ENCODE measurements around the gene LZIC.
"Not testable (repeated sequence)": the region's sequence is repeated elsewhere in the genome, so short reads cannot be mapped to it uniquely, and the experiment has no call there.

The LZIC gene

DNA sequence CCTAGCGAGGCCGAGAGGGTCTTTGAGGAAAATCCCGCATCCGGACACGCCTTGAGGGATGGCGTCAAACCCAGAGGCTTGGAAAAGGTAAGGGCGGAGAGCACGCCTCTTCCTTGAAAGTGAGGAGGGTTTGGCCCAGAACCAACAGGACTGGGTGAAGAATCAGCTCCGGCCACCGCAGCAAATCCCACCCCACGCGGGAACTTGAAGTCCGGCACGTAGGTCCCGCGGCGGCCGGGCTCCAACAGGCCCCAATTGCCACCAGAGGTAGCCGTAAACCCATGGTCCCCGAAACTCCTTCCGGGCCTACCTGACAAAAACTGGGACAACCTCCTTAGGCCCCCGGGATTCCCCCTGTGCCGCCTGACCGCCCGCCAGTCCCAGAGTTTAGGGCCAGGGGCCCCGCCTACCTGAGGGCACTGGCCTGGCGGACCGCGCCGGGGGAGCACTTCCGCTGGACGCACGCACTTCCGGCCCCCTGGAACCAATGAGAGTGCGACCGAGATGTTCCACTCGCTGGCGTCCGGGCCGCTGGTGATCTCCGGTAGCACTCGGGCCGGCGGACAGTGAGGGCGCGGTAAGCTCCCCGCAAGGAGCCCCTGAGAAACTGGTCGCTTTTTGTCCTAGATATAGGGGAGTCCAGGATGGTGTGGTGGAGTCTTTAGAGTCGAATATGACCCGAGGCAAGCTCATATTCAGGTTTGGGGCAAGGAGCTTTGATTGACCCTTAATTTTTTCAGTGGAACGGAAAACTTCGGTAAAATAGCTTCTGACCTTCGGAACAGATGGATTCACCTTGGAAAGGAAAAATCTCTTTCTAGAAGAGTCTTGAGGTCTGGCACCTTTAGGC is at the start of gene LZIC, which contains the start of gene NMNAT1:
Gene LZIC, minus strand, starts transcription at position 453 of the 850 bp plus-strand sequence. CDS start 6,772 bp downstream, outside the sequence.
Gene NMNAT1, plus strand, starts transcription at position 537 of the 850 bp plus-strand sequence. CDS start 28,599 bp downstream, outside the sequence.
- peak; percentile 87 to 90 for DNase-seq

DNA sequence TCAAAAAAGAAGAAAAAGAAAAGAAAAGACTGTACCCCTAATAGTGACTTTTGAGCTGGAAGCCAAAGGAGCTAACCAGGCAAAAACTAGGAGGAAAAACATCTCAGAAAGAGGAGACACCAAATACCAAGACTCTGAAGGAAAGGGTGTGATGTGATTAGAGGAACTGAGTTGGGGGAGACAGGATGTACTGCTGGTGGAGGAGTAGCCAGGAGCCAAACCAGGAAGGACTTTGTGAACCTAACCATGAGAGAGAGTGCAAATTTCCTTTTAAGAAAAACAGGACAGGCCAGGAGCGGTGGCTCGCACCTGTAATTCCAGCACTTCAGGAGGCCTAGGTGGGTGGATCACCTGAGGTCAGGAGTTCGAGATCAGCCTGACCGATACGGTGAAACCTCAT is 49.7 kb upstream of the LZIC start:
- peak in 1 of 2 experiments; percentile 12 for DNase-seq

DNA sequence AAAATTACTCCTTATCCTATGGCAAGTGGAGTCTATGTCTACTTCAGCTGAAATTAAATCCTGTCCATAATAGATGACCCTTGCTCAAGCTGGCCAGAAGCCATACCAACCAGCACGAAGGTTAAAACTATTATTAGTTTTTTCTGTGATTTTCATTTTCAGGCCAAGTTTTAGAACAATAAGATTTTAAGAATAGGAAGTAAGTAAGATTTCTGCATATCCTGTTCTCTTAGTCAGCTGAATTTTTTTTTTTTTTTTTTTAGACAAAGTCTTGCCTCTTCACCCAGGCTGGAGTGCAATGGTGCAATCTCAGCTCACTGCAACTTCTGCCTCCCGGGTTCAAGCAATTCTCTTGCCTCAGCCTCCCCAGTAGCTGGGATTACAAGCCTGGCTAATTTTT is 47.8 kb upstream of the LZIC start:
- peak; percentile 2 to 11 for DNase-seq

DNA sequence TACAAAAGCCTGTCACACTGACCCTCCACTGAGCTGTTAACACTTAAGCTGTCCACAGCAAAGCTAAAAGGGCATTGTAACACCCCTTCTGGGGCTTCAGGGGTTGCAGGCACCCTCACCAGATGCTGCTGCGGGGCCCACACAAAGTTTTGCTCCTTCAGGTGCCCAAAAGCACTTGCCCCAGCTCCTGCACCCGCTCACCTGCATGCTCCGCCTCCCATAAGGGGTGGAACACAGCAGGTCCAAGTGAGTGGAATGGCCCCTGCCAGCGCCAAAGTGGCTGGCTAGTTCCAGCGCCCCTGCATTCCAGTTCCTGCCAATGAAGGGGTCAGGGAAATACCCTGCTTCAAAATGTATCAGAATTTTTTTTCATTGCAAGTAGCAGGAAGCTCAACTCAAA is 46.6 kb upstream of the LZIC start:
- DNase-seq: no peak

DNA sequence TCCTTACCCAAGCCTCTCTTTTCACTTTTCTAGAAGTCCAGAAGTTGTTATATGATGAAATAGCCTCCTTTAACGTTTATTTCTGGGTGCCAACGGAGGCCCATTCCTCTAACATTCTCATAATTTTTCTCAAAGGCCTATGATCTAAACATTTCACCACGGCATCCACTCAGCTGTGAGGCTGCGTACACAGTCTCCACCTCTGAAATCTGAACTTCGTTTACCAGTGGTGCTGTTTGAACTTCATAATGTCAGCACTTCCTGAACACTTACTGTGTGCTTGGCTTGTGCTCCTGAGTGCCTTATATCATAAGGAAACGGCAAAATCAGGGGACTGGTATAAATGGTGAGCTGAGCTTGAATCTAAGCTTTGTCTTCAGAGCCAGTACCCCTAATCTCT is 41.8 kb upstream of the LZIC start:
- no peak for DNase-seq

DNA sequence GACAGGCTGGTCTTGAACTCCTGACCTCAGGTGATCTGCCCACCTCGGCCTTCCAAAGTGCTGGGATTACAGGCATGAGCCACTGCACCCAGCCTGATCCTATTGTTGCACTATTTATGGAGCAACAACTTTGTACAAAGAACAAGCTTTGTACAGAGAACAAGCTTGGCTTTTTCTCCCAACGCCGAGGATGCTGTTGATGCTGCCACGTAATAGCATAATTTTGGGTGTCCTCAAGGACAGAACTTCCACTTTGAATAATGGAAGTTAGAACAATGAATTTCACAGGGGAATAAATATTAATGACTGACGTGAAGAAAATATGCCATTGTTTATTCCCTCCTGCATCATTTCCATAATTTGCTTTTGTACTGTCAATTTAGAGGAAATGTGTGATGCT is 41.1 kb upstream of the LZIC start:
- no peak for DNase-seq

DNA sequence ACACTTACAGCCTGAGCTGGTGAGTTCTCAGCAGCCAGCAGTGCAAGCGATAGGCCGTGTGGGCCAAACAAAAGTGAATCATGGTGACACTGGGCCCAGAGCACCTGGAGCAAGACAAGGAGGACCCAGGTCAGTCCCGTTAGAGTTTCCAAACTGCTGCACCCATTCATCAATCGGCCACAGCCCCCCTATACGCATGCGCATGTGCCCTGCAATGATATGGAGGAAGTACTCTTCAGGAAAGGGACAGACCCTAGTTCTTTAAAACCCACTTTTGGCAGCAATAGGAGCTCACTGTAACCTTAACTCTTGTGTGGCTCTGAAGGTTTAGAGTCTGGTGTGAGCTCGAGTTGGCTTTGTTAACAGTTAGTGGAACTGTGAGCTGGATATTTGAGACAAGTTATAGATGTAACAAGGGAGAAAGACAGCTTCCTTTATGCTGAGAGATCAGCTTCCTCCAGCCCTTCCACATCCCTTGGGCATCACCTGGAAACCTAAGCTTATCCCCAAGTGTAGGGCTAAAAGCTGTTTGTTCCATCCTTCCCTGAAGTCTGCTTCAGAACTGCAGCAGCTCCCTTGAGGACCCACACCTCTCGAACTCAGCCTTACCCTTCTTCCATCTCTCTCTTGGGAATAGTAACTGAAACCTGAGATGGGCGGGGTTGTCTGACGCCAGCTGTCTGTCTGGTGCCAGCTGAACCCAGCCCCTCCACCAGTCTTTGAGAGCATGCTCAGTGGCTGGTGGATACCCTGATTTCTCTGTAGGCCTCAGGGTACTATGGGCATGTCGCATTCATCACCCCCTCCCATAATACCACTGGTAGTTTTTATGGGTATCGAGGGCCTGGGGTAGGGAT is 17.7 kb upstream of the LZIC start:
- DNase-seq: no peak

DNA sequence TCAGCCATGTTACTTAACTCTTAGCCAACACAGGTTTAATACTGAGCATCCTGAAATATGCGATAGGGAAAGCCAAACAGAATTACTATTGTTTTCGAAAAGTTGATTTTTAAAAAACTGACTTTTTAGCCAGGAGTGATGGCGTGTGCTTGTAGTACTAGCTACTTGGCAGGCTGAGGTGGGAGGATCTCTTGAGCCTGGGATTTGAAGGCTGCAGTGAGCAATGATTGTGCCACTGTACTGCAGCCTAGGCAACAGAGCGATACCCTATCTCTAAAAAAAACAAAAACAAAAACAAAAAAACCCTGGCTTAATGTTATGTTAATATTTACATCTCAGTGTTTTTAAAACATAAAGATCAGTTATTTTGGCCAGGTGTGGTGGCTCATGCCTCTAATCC is 16.8 kb upstream of the LZIC start:
- DNase-seq: no peak

DNA sequence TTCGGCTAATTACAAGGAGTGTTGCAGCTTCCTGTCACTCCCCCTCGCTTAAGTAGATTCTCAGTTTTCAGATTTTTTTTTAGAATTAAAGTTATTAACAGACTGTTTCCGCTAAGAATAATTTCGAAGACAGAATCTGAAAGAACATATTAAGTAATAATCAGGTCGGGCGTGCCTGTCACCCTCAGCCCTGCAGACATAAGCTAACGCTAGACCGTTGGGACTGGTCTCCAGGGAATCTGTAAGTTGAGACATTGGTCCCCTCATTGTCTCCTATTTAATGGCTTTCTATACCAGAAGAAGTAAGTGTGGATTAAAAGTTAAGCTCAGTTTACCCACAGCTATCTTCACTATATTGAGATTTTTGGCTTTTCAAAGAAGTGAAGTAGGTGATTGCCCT is 14.5 kb upstream of the LZIC start:
- no peak for DNase-seq

DNA sequence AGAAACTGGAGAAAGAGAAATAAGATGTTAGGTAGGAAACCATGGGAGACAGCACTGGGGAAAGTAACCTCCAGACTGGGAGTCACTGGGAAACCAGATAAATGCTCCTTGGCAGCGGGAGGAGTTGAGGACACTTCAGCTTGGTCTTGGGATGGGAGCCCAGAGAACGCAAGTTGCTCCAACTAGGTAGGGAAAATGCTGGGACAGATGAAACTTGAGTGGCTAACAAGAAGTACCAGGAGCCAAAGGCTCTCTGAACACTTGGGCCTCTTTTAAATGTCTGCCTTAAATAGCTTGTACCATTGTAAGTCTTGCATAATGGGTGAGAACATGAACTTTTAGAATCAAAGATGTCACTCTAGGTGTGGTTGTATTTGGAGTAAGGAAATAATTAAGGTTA is 3.1 kb upstream of the LZIC start:
- DNase-seq: no peak

DNA sequence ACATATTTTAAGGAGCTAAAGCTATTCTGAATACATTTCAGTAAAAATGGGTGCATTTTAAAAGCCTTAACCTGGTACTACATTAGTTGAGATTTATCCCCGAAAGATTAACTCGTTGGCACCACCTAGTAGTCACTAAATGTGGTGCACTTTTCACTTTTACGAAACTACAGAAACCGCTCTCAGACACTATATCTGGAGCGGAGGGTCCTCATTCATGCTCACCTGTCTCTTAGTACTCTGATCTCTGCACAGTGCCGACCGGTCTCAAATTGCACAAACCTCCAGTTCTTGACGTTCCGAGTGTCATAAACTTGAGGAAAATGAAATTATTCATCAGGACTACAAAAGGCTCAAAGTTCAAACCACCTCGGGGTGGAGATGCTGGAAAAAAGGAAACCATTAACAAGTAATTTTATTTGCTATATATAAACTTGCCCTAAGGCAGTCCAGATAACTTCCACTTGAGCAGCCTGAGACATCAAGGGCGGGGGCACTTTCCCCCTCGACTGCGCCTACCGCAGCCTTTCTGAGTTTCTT is 722 bp downstream of the LZIC start:
- DNase-seq: peak; percentile 82 to 89

DNA sequence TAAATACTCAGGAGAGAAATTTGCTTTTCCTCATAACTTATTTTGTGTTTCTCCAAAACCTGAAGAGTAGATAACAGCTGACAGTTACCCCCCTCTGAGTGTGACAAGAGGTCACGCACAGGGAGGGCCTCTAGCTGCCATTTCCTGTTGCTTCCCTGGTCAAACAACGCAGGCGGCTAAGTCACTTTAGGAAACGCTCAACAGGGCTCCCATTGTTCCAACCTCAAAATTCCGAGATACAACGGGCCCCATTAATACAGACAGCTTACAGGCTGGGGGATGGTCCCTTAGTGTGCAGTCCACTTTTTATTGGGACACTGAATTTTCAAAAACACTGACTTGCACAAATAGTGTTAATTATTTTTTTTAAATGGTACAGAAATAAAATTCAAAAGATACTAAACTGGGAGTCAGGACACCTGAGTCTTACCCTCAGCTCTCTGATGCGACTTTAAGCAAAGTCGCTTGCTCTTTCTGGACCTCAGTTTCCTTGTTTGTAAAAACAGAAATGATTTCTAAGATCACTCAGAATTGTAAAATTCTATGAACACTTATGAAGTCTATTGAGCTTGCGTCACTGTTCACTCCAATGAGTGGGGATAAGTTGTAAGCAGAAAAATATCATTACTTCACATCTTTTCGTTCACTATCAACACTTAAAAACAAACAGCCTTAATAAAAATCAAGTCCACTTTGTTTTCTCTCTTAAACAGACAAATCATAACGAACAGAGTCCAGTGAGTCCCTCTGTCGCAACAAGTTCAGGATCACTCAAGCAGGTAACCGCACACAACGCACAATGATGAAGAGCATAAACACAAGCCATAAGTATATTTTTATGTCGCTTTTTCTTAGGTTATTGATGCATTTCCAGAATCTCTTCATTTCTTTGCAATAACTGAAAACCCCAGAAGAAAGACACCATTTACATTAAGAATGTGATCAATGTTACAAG is 13.5 kb downstream of the LZIC start:
- DNase-seq: no peak

DNA sequence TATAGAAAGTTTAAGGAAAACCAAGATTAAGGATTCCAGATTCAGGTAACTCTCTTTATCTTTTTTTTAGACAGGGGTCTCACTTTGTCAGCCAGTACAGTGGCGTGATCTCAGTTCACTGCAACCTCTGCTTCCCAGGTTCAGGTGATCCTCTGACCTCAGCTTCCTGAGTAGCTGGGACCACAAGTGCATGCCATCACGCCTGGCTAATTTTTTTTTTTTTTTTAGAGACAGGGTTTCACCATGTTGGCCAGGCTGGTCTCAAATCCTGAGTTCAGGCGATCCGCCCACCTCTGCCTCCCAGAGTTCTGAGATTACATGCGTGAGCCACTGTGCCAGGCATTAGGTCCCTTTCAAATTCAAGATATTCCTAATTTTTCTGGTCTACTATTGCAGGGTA is 15.9 kb downstream of the LZIC start:
- DNase-seq: no peak

DNA sequence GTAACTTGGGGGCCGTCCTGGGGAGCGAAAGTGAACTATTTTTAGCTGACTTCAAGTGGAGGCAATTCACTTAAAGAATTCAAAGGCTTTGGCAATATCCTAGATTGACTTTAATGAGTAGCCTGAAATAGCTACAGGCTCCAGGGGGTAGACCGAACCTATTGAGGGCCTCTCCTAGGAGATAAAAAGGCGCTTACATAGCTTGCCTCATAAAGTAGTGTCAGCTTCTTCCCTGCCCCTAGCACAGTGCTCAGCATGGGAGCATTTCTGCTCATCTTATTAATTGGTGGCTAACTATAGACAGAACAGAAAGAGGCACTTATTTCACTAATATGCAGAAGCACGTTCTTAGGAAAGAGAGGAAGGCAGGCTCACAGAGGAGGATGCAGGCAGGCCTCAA is 20.8 kb downstream of the LZIC start:
- no peak for DNase-seq

DNA sequence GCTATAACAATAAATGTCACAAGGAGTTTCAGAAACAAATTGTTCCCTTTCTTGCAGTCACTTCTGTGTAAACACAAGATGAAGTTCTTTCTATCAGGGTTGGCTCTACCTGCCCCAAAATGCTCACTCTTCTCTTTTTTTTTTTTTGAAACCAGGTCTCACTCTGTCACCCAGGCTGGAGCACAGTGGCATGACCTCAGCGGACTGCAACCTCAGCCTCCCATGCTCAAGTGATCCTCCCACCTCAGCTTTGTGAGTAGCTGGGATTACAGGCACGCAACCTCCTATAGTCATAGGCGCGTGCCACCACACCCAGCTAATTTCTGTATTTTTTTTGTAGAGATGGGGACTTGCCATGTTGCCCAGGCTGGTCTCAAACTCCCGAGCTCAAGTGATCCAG is 22.6 kb downstream of the LZIC start:
- DNase-seq: no peak

DNA sequence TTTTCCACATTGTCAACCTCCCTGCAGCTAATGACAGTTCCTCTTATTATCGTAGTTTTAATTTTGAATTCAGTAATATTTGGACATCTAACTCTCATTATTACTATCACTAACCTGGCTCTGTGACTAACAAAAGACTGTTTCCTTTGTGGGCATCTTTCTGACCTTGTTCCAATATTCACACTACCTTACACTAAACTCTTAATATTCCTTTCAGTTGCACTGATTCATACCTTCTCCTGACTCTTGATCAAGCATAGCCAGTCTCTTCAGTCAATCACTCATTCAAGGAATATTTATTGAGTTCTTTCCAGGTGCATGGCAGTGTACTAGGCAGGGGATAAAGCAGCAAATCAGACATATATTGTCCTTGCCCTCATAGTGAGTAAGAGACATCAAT is 25.3 kb downstream of the LZIC start:
- no peak for DNase-seq

DNA sequence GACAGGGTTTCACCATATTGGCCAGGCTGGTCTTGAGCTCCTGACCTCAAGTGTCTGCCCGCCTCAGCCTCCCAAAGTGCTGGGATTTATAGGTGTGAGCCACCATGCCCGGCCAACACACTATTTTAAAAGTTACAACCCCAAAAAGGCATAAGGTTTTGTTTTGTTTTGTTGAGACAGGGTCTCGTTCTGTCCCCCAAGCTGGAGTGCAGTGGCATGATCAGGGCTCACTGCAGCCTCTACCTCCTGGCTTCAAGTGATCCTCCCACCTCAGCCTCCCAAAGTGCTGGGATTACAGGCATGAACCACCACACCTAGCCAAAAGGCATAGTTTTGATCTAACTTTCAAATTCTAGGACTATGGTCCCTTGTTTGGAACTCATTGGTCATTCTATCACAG is 25.7 kb downstream of the LZIC start:
- not testable (repeated sequence) for DNase-seq

DNA sequence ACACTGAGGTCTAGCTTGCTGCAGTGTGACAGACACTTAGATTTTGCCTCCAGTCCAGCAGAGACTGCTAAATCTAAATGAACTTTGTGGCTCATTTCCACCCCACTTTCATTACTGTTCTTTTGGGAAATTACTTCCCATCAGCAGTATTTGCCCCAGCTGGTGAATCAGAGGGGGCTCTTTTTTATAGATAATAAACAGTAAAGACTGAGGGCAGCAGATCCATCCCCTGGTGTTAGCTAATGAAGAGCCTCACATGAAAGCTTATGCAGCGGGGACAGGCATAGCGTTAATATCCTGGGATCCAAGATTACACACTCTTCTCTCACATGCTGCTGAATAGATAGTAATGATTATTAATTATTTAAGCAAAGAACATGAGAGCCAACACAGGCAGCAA is 26.7 kb downstream of the LZIC start:
- no peak for DNase-seq

DNA sequence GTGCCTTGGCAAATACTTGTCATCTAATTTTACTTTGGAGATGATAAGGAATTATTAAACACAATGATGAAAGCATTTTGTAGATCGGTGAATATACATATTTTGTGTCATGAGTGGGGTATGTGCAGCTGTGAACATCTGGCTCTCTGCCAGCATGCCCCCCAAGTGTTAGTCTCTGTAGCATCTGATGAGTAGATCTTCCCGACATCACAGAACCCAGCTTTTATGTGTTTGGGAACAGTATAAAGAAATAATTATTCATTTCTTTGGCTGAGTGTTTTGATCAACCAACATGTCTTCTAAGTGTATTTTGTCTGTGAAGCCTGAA is 28.6 kb downstream of the LZIC start:
- DNase-seq: no peak

DNA sequence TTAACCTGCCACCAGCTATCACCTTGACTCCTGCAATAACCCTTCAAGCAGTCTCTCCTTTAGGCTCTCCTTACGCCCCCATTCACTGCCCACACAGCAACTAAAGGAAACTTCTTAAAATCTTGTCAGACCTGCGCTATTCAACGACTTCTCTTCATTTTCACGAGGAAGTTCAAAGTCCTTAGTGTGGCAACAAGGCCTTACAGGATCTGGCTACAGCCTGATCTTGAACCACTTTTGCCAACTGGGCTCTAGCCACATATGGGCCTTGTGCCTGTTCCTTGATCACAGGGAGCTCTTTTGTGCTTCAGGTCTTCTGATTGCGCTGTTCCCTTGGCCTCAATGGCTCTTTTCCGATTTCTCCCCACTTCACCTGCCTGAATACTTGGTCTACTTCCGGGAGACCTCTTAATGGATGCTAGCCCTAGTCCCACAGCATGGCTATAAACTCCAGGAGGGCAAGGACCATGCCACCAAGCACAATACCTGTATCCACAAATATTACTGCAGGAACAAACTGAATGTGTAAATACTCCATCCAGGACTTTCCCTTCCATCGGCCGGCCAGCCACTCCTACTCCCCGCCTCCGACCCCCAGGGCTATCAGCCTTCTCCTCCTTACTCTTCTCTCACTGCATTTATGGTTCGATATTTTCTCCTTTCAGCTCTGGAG is 30.8 kb downstream of the LZIC start:
- DNase-seq: no peak

DNA sequence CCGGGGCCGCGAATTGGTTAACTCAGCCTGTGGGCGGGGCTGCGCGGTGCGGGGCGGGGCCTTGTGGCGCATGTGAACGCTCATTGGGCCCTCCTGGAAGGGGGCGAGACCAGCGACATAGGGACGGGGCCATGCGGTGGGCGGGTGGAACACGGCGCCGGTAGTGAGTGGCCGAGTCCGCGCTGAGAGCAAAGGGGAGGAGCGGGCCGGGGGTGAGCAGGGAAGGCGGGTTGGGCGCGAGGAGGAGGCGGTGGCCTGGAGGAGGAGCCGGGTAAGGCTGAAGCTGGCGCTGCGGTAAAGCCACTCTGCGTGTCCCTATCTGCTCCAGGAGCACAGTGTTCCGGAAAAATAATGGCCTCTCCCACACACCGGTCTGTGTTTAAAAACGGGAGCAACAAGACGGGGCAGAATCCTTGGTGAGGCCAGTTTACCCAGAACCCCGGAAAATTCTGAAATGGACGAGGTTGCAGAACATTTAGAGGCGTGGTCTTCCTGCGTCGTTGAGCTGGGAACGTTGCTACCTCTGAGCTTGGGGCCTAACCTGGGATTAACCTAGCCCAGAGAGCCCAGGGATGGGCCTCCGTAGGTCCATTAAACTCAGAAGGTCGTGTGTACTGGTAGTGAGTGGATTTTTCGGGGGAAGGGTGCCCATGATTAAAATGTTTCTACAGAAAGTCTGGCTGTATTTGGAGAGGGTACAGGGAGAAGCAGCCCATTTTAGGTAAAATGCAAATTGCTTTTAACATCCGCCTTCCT is 32.6 kb downstream of the LZIC start:
- peak; percentile 97 for DNase-seq
